Measurements from ENCODE around the gene MDM1.

Gene MDM1

GRCh38 chr12:68356986-68357385 lies 24.8 kb upstream of the MDM1 start:
- POLR2A ChIA-PET (ENCODE audit: low non-redundant PET): no interaction called here
- H3K27ac ChIP-seq: no peak overlapping the region
- no peak for DNase-seq (ENCODE audit: low spot score)
- no peak for TF ChIP-seq CTCF (conservative IDR thresholded peaks at IDR 0.05; ENCODE audit: low read depth)
- CTCF ChIA-PET: interaction anchor here (0.6 kb wide), 1 partner anchor 318 kb away, joined by 3 read pairs; no protein-coding TSS in a partner anchor

- no peak for TF ChIP-seq CTCF (conservative IDR thresholded peaks at IDR 0.05; ENCODE audit: low read depth)
- no peak overlapping the region for H3K27ac ChIP-seq
- ChIA-PET CTCF (interaction anchor here (1.0 kb wide), 1 partner anchor 38 kb away, joined by 4 read pairs; no protein-coding TSS in a partner anchor), POLR2A (ENCODE audit: low non-redundant PET) (interaction anchor here (0.7 kb wide), 1 partner anchor 27 kb away, joined by 3 read pairs; no protein-coding TSS in a partner anchor)
- no peak for DNase-seq (ENCODE audit: low spot score)
Observed at GRCh38 chr12:68356060-68356695, 24.0 kb upstream of the MDM1 start.

GRCh38 chr12:68354977-68355541 lies 22.9 kb upstream of the MDM1 start:
- CTCF ChIA-PET: interaction anchor here (1.0 kb wide), 1 partner anchor 37 kb away, joined by 4 read pairs; no protein-coding TSS in a partner anchor

GRCh38 chr12:68352067-68352466 lies 19.9 kb upstream of the MDM1 start:
- DNase-seq (ENCODE audit: low spot score): no peak
- H3K27ac ChIP-seq: no peak overlapping the region
- ChIA-PET CTCF (no interaction called here), POLR2A (ENCODE audit: low non-redundant PET) (no interaction called here)
- no peak for TF ChIP-seq CTCF (conservative IDR thresholded peaks at IDR 0.05; ENCODE audit: low read depth)

More at GRCh38 chr12:68354977-68355541, 22.9 kb upstream of the MDM1 start:
- DNase-seq (ENCODE audit: low spot score): no peak
- no peak for TF ChIP-seq CTCF (conservative IDR thresholded peaks at IDR 0.05; ENCODE audit: low read depth)
- H3K27ac ChIP-seq: no peak overlapping the region
- POLR2A ChIA-PET (ENCODE audit: low non-redundant PET): no interaction called here

- no peak for DNase-seq (ENCODE audit: low spot score)
- POLR2A ChIA-PET (ENCODE audit: low non-redundant PET): no interaction called here
- no peak for TF ChIP-seq CTCF (conservative IDR thresholded peaks at IDR 0.05; ENCODE audit: low read depth)
- CTCF ChIA-PET: no interaction called here
- no peak overlapping the region for H3K27ac ChIP-seq
Observed at GRCh38 chr12:68350753-68351152, 18.6 kb upstream of the MDM1 start.

DNA sequence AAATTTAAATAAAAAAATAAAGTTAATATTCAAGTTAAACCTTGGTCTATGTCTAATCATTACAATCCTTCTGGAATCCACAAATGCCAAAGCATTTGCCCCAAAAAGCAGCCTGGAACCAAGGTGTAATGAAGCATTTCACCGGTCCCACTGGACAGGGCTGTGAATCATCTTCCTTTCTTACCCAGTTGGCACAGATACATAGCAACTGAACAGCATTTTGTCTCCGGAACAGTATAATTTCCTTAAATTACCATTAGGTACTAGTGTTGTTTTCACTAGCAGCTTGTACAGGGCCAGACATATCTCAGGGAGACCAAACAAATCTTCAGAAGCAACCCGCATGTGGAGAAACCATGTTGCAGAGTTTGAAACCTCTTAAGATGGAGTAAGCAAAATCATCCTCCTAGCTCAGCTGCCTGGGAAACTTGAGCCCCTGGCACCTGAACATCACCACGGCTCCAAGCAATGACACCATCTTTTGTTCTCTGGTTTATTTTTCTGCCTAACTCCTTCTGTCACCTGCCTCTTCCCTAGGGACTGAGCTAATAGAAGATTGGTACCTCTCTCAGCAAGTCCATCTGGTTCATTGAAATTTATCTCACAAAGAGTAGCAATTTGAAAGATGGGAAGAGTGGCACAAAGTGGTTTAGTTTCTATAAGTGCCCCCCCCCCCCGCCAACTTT lies 17.9 kb upstream of the MDM1 start:
- POLR2A ChIA-PET (ENCODE audit: low non-redundant PET): no interaction called here
- no peak for DNase-seq (ENCODE audit: low spot score)
- TF ChIP-seq CTCF (conservative IDR thresholded peaks at IDR 0.05; ENCODE audit: low read depth): no peak
- CTCF ChIA-PET: interaction anchor here (0.7 kb wide), 1 partner anchor 8 kb away, joined by 3 read pairs; no protein-coding TSS in a partner anchor
- no peak overlapping the region for H3K27ac ChIP-seq
